Anterior cingulate cortex (tissue), 58 donors: Measurements from ENCODE around the gene COMT.

Experiments
- DNase-seq, 58 donors: peaks; one replicate each; lab custom pipeline; 2025; lab: John Stamatoyannopoulos, UW

Gene COMT

DNA sequence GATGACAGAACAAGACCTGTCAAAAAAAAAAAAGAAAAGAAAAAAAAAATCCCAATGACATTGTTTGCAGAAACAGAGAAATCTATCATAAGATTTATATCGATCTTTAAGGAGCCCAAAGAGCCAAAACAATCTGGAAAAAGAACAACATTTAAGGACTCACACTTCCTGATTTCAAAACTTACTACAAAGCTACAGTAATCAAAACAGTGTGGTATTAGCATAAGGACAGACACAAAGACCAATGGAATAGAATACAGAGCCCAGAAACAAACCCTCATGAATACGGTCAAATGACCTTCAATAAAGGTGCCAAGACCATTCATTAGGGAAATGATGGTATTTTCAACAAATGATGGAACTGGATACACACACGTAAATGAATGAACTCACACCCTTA is 62.9 kb downstream of the COMT start:
- DNase-seq, result no peak

DNA sequence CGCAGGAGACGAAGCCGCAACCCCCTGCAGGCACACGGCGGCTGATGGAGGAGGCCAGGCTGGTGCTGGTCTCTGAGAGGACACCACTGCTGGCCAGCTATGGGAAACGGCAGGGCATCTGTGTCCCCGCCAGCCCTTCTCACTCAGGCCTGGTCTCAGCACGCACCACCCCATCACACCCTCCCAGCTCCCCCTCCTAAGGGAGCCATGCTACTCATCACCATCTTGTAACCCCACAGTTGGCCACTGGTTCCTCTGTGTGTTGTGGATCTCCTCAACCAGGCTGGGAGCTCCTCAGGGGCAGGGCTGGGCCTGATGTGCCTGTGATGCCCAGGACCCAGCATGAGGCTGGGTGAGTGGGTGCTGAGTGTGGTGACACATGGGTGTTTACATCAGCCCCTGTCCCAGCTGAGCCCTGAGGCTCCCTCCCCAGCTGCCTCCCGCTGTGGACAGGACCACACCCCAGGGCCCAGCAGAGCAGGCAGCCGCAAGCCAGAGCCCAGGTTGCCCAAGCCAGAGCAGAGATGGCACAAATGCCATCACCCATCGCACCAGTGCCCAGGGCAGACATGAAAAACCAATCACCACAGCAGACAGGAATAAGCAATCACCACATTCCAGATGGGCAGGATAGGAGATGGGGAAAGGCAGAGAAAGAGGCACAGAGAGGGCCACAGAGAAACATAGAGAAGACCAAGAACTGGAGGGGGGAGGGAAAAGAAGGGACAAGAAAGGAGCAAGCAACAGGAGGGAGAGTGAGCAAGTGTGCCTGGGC is 66.8 kb downstream of the COMT start:
- DNase-seq, result no peak

DNA sequence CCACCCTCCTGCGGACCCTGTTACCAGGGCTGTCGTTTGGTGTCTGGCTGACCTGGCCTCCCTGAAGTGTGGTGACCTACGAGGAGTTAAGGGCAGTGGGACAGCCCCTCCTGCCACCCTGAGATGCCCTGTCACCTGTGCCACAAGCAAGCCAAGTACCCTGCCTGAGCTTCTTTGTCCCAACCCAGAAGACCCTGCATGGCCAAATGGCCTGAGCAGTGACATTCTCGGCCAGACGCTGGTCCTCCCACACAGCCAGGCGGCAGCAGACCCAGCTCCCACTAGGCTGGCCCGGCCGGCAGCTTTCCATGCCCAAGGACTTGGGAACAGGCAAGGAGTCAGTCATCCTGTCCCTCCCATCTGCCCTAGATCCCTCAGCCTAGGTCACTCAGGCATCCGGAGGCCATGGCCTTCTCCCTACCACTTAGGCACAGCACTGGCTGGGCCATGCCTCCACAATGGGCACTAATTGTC is 67.5 kb downstream of the COMT start:
- DNase-seq, result no peak

DNA sequence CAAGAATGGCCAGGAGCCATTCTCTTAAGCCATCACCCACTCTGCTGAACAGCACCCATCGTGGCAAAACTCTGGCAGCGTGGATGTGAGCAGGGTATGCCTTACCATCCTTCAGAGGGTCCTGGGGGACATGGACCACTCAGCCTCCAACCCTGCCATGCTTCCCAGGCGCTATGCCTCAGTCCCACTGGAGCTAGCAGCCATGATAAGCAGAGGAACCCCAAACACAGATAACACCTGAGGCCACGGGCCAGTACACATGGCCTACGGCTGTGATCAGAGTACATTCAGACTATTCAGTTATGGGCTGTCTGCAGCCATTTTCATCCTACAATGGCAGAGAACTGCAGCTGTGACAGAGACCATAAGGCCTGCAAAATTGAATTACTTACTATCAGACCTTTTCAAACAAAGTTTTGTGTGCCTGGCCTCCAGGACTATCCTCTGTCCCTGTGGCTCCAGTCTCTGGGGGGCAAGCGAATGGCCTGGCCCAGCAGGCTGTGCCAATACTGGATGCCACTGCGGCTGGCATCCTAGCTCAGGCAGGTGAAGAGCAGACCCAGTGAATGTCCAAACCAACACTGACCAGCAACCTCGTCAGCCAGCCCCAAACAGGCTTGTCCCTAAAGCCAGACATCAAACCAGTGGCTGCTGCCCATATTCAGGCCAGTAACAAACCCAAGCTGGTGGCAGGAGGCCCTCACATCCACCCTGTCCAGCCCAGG is 68.2 kb downstream of the COMT start:
- no peak for DNase-seq

DNA sequence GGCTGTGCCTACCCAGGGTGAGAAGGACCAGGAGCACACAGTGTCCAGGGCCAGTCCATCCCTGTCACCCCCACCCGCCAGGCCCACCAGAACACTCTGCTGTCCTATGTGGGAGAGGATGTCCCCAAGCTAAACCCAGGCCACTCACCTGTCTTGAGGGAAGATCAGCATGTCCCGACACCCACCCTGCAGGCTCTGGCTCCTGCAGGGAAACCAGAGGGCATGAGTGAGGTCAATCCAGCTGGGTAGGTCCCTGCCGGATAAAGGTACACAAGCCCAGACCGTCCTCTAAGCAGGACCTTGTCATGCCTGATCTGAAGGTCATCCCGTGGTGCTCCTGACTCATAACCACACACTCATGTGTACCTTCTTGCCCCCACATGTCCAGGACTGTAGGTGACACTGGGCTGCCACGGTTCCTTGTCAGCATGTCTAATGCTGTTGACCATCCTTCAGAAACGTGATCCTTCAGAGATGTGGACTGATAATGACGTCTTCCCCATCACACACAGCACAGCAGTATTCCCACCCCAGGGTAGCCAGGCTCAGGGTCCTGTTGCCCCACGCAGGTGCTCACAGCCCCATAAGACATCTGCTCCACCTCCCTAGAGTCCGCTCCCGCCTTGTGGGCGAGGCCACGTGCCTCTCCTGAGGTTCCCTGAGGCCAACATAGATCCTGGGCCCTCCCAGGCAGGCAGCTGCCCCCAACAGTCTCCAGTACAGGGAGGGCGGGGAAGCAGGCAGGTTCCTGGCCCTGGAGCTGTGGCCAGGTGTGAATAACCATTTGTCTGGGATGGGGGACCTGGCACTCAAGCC is 68.9 kb downstream of the COMT start:
- DNase-seq, result no peak

DNA sequence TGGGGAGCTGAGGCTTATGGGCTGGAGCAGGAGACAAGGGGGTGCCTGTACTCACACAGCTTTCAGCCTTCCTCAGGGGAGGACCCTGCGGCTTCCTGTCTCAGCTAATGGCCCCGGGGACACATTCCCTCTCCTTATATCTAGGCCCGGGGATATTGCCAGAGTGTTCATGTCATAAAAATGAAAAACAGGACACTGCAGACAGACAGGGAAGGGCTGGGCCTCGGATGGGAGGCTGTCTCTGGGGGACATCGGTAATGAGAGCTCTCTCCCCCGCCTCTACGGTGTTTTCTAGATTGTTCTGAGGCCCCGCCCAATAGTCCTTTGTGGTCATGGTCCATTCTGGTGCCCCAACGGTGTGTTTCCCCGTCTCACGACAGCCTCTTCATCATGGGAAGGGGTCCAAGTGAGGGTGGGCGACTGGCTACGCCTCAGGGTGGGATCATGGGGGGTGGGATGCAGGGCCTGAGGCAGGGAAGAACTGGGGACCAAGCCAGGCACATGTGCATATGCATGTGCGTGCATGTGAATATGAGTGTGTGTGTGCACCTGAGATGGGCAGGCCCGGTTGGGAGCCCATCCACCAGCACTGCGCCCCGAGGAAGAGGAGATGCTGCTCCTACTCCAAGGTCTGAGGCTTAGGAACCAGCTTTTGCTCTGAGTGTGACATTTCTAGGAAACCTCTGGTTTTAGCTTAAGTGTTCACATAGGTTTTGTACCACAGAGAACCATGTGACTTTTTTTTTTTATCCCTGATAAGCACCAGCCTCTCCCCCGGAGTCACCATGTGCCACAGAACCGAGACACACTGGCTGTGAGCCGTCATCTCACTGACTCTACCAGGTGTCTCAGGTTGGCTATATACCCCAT is 69.8 kb downstream of the COMT start:
- DNase-seq, result no peak

DNA sequence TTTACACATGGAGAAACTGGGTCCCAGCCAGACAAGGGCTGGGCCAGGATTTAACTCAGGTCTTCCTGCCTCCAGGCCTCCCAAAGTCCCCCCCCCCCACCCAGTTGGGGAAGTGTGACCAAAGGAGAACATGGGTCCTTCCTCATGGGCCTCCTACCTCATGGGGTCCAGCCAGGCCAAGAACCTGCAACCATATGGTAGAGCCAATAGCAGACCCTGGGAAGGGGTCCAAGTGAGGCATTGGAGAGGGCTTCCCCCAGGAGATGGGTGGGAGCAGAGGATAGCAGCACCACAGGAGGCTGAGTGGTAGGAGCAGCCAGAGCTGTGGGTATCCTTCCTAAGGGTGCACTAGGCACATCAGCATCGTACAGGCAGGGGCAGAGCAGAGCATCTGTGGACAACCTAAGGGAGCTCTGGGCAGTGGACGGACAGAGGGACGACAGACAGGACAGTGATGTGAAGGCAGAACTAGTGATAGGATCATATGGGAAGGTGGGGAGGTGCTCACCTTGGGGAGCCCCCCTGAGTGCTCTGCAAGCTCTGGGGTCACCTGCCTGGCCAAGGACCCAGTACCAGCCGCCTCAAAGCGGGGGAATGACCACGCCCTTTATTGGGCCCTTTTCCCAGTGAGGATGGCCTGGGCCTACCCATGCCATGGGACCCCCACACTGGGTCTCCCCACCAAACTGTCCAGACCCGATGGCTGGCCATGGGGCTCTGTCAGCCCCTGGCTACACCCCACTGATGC is 70.6 kb downstream of the COMT start:
- DNase-seq, result no peak

DNA sequence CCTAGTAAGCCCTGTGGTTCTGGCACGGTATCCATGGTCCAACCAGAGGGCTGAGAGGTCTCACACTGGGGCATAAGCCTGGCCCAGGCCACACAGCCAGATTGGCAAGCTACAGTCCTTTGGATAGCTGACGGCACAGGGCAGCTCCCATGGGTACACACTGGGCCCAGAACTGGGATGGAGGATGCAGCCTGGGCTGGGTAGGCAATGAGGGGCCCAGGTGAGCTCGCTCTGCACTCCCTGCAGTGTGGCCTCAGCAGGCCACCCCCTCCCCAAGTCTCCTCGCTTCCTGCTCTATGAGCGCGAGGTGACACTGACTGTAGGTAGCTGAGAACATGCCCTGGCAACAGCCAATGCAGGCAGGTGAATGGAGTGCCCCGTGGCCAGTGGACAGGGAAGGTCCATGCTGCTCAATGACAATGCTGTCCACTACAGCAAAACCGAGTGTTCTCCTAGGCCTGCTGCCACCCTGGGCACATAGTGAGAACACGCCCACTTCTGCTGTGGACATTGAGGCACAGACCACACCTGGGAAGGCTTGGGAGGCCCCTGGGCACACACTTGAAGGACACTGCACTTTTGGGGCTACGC is 71.3 kb downstream of the COMT start:
- DNase-seq, result no peak

DNA sequence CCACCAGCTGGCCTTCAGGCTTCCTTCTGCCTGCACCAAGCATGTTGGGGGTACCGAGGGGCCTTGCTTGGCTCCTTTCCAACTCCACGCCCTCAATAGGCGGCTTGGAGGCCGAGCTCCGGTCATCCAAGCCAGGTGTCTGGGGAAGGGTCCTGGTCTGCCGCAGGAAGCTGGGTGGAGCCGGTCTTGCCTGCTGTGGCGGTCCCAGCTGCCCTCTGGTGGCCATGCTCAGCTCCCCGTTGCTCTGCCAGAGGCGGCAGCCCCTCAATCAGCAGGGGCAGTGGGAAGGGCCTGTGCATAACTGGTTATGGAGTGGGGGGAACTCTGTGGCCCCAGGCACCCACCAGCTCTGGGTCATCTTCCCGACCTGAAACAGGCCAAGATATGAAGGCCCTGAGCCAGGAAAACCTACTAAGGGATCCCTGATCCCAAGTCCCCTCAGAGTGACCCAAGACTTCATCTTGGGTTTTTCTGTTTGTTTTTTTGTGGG is 71.9 kb downstream of the COMT start:
- DNase-seq, result peak in 49 of 58 donors; percentile 9 to 72 (median 45)

DNA sequence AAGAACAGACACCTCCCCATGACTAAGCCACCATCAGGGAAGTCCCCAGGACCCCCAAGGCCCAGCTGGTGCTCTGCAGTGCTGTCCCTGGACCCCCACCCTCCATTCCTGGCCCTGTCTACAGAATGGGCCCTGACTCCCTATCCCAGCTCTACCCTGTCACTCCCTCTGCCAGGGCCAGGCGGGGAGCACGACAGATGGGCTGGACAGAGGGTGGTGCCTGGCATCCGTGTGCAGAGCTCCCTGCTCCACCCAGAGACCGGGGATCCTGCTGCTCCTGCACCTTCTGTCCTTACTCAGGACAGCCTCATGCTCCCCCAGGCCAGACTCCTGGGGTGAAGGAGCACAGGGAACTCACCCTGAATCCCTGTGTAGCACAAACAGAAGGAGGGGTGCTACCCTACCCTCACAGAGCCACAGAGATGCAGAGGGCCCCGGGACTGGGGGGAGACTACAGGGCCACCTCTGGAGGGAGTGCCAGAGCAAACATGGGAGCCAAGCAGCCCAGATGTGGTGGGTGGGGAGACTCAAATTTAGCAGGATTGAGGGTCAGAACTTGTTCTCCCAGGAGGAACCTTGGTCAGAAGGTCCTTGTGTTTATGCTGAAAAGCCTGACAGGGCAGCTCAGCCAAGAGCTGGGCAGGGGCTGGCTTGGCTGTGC is 73.1 kb downstream of the COMT start:
- DNase-seq, result no peak

DNA sequence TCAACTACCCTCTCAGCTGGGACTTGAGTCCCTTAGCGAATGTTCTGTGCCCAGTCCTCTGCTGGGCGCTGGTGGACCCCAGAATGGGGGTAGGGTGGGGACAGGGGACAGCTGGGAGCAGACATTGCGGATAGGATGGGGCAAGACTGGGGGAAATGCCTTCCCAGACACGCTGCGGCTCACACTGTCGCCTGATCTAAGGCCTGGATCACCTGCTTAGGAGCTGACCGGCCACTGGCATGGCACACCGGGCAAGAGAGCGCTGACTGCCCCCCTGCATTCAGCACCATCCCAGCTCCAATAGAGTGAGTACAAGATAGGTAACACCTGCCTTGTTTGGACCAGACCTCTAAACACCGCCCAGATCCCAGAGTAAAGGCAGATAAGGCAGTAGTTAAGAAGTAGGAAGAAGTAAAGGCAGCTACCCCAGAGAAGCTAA is 73.6 kb downstream of the COMT start:
- DNase-seq, result no peak

DNA sequence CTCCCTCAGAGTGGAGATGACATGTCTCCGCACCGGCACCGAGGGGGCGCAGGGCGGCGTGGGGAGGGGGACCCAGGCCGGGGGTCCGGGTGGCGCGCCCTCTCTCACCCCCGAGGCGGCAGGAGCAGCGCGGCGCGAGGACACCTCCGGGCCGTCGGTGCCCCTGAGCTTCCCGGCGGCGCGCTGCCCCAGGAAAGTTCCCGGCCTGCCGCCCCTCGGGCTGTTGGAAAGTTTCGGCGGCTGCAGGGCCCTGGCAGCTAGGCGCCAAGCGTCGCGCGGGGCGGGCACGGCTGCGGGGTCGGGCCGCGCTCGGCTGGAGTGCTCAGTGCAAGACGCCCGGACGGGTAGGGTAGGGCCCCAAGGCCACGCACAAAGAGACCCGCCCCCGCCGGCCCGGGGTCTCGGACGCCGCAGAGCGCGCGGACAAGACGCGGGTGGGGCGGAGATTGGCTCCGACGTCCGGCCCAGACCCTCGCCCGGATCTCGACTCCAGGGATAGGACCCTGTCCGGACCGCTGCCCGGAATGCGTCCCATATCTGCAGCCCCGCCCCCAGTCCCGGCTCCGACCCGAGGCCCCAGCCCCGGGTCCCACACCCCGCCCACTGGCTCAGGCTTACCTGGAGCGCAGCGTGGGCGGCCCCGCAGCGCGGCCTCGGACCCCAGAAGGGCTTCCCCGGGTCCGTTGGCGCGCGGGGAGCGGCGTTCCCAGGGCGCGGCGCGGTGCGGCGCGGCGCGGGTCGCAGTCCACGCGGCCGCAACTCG is 74.6 kb downstream of the COMT start:
- peak in 2 of 58 donors; percentile 60 for DNase-seq

DNA sequence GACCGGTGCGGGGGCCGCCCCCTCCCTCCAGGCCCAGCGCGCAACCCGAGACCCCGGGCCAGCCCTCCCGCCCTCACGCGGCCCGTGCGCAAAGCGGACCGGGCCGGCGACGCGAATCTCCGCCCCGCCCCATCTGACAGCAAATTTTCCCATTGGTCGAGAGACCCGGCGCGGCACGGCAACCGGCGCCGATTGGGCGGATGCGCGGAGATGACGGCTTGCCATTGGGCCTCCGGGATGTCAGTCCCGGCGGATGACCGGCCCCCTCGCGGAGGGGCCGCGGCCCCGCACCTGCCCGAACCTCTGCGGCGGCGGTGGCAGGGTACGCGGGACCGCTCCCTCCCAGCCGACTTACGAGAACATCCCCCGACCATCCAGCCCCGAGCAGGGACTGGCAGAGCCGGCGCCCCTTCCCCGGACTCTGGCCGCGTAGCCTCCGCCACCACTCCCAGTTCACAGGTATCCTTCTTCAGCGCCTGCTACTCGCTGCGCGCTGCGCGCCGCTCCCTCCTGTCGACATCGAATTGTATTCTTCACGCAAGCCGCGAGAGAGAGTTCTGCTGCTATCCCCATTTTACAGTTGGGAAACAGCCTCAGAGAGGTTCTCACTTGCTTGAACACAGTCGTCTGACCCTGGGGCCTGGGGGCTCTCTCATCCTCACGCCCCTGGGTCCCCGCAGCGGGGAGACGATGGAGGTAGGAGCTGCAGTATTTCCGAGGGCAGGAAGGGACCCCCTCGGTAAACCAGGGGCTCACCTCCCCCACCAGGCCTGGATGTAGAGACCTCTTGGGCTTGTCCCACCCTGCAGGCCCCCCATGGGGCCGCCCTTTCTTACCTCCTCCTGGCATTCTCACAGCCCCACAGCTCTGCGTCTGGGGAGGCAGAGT is 75.4 kb downstream of the COMT start, which contains the start of gene ARVCF:
Gene ARVCF, minus strand, starts transcription at position 90 of the 888 bp plus-strand sequence. CDS start 26,029 bp downstream, outside the sequence.
- DNase-seq, result peak; percentile 51 to 96 (median 87)

DNA sequence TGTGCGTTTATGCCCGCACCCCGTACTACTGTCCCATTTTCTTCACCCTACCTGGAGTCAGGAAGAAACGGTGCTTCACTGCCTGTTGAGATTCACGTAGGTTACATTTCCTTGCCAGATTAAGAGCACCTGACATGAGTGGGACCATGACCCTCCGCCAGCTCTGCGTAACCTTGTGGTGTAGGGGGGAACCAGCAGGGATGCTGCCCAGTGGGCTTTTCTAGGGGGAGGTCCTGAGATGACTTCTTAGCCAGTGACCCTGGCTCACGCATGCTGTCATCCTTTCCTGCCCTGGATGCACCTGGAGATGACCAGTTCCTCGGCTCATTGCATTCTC is 76.0 kb downstream of the COMT start:
- DNase-seq, result no peak

DNA sequence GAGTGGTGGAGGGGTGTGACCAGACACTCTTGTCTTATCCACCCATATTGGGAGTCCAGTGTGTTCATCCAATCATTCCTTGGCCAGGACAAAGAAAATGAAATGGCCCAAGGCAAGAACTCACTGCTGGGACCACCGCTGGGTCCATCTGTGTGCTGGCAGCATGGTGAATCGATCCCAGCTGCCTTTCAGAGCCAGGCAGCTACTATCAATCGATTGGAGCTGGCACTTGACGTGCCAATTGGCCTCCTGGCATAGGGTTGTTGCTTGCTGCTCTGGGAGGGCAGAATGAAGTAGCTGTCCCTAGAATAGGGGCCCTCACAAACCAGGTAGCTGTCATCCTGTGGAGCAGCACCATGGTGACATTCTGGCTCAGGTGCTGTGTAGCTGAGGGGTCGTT is 76.4 kb downstream of the COMT start:
- DNase-seq, result no peak
